ENCODE measurements around the gene SCEL.

The SCEL gene

DNA sequence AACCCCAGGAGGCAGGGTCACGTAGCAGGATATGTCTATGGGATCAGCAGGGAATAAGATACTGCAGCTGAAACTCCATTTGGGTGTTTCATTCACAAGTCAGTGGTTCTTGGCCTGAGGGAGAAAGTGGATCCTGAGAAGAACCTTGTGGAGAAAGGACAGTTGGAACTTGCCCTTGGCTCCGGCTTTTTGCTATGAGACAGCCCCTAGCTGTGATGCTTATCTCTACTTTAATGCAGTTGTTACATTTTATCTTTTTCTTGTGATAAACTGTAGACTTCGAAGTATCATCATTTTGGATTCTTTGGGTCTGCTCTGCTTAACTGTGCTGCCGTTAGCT lies 6.0 kb upstream of the SCEL start:
- peaks cover 16% of the 10 kb centered on the region for H3K4me1 ChIP-seq (ENCODE audit: low read length)
- H3K4me3 ChIP-seq (ENCODE audit: low read length): no peak overlapping the region
- no peak overlapping the region for H2AFZ ChIP-seq (ENCODE audit: low read depth, low read length)
- TF ChIP-seq, protein P1, sequence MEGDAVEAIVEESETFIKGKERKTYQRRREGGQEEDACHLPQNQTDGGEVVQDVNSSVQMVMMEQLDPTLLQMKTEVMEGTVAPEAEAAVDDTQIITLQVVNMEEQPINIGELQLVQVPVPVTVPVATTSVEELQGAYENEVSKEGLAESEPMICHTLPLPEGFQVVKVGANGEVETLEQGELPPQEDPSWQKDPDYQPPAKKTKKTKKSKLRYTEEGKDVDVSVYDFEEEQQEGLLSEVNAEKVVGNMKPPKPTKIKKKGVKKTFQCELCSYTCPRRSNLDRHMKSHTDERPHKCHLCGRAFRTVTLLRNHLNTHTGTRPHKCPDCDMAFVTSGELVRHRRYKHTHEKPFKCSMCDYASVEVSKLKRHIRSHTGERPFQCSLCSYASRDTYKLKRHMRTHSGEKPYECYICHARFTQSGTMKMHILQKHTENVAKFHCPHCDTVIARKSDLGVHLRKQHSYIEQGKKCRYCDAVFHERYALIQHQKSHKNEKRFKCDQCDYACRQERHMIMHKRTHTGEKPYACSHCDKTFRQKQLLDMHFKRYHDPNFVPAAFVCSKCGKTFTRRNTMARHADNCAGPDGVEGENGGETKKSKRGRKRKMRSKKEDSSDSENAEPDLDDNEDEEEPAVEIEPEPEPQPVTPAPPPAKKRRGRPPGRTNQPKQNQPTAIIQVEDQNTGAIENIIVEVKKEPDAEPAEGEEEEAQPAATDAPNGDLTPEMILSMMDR (IDR thresholded peaks at IDR 0.05; ENCODE audit: low read depth, low read length): no peak
- TF ChIP-seq EZH2phosphoT487 (IDR thresholded peaks at IDR 0.05; ENCODE audit: low read depth): no peak
- H4K20me1 ChIP-seq (ENCODE audit: insufficient read depth, low read length): no peaks in the 10 kb centered on the region
- H3K4me2 ChIP-seq (ENCODE audit: low read length): peak overlapping the region; percentile 18; the same call in 1 of the 2 replicates
- H3K36me3 ChIP-seq (replicated peaks; ENCODE audit: low read depth, low read length): no peaks in the 10 kb centered on the region
- no peaks in the 10 kb centered on the region for H3K9me3 ChIP-seq (ENCODE audit: insufficient read depth, low read length)
- H3K27ac ChIP-seq (ENCODE audit: low read length): no peak overlapping the region
- no peaks in the 10 kb centered on the region for H3K79me2 ChIP-seq (ENCODE audit: low read length)
- no peak overlapping the region for H3K9ac ChIP-seq (ENCODE audit: low read length)
- H3K27me3 ChIP-seq (ENCODE audit: low read depth, low read length): peaks cover 20% of the 10 kb centered on the region; the same call in 1 of the 2 replicates

DNA sequence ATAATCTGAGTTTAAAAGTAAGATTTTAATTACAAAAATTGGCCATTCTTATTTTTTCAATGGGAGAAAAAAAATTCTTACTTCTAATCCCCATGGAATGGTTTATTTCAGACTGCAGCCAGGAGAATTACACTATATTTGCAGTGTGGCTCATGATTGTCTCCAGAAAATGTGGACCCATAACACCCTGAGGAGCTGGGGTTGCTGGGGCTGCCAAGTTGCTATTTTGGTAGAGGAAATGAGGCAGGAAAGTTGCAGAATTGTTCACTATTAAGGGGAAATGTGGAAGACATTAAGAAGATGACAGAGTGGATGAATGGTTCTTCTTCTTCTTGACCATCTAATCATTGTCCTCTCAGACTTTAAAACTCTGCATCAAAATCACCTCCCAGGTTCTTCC lies 4.6 kb upstream of the SCEL start:
- Histone ChIP-seq H3K4me1 (ENCODE audit: low read length) (peaks cover 16% of the 10 kb centered on the region), H3K9me3 (ENCODE audit: insufficient read depth, low read length) (no peaks in the 10 kb centered on the region), H3K4me3 (ENCODE audit: low read length) (no peak overlapping the region), H3K36me3 (replicated peaks; ENCODE audit: low read depth, low read length) (no peaks in the 10 kb centered on the region), H2AFZ (ENCODE audit: low read depth, low read length) (no peak overlapping the region), H3K4me2 (ENCODE audit: low read length) (no peak overlapping the region), H4K20me1 (ENCODE audit: insufficient read depth, low read length) (no peaks in the 10 kb centered on the region), H3K27me3 (ENCODE audit: low read depth, low read length) (peaks cover 26% of the 10 kb centered on the region; the same call in 1 of the 2 replicates), H3K9ac (ENCODE audit: low read length) (no peak overlapping the region), H3K27ac (ENCODE audit: low read length) (no peak overlapping the region), H3K79me2 (ENCODE audit: low read length) (no peaks in the 10 kb centered on the region)
- TF ChIP-seq EZH2phosphoT487 (IDR thresholded peaks at IDR 0.05; ENCODE audit: low read depth): no peak
- TF ChIP-seq, protein P1 (IDR thresholded peaks at IDR 0.05; ENCODE audit: low read depth, low read length): no peak

GRCh38 chr13:77532983-77533382 lies 2.5 kb upstream of the SCEL start:
- Histone ChIP-seq H3K27me3 (ENCODE audit: low read depth, low read length) (peaks cover 39% of the 10 kb centered on the region), H2AFZ (ENCODE audit: low read depth, low read length) (no peak overlapping the region), H3K36me3 (replicated peaks; ENCODE audit: low read depth, low read length) (no peaks in the 10 kb centered on the region), H3K4me3 (ENCODE audit: low read length) (no peak overlapping the region), H4K20me1 (ENCODE audit: insufficient read depth, low read length) (no peaks in the 10 kb centered on the region), H3K27ac (ENCODE audit: low read length) (no peak overlapping the region), H3K9ac (ENCODE audit: low read length) (no peak overlapping the region), H3K4me2 (ENCODE audit: low read length) (no peak overlapping the region), H3K9me3 (ENCODE audit: insufficient read depth, low read length) (no peaks in the 10 kb centered on the region), H3K4me1 (ENCODE audit: low read length) (peaks cover 16% of the 10 kb centered on the region), H3K79me2 (ENCODE audit: low read length) (no peaks in the 10 kb centered on the region)
- TF ChIP-seq EZH2phosphoT487 (IDR thresholded peaks at IDR 0.05; ENCODE audit: low read depth): no peak

DNA sequence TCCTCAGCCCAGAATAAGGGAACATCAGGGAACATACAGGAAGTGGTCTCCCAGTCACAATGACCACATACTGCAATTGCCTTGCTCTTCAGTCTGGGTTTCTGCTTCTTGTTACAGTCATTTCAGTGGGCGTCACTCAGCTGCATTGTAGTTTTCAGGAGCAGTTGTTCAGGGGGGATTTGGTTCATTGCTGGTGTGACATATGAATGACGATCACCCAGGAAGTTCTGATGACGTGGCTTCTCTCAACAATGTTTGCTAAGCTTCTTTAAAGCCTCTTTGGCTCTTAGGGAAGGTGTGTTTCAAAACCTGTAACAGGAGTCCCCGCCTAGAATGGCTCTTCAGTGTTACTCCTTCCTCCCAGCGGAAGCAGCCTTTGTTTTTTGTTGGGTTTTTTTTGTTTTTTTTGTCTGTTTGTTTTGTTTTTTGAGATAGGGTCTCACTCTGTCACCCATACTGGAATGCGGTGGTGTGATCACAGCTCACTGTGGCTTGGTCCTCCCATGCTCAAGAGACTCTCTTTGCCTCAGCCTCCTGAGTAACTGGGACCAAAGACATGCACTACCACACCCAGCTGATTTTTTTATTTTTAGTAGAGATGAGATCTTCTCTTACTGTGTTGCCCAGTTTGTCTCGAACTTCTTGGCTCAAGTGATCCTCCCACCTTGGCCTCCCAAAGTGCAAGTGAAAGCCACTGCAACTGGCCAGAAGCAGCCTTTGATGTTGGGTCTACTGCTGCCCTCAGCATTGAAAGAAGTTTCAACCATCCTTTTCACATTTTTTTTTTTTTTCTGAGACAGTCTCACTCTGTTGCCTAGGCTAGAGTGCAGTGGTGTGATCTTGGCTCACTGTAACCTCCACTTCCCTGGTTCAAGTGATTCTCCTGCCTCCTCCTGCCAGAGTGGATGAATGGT lies 1.4 kb upstream of the SCEL start:
- TF ChIP-seq, protein P1 (IDR thresholded peaks at IDR 0.05; ENCODE audit: low read depth, low read length): no peak
- no peak for TF ChIP-seq EZH2phosphoT487 (IDR thresholded peaks at IDR 0.05; ENCODE audit: low read depth)
- peaks cover 9% of the 10 kb centered on the region for H3K4me1 ChIP-seq (ENCODE audit: low read length)
- no peaks in the 10 kb centered on the region for H3K36me3 ChIP-seq (replicated peaks; ENCODE audit: low read depth, low read length)
- H3K27me3 ChIP-seq (ENCODE audit: low read depth, low read length): peaks cover 44% of the 10 kb centered on the region
- no peaks in the 10 kb centered on the region for H3K79me2 ChIP-seq (ENCODE audit: low read length)
- H4K20me1 ChIP-seq (ENCODE audit: insufficient read depth, low read length): no peaks in the 10 kb centered on the region
- H3K9ac ChIP-seq (ENCODE audit: low read length): no peak overlapping the region
- peak overlapping the region; percentile 46 for H3K4me2 ChIP-seq (ENCODE audit: low read length)
- H2AFZ ChIP-seq (ENCODE audit: low read depth, low read length): peak overlapping the region; percentile 56
- H3K4me3 ChIP-seq (ENCODE audit: low read length): 0 out of 2 replicates have a peak overlapping the region, but pooled peaks have one; percentile 15
- no peak overlapping the region for H3K27ac ChIP-seq (ENCODE audit: low read length)
- H3K9me3 ChIP-seq (ENCODE audit: insufficient read depth, low read length): no peaks in the 10 kb centered on the region

Data from OCI-LY3 (cell line).